SK-N-SH treated with all-trans-retinoic acid at 6 μM for 48 hours (cell line): ENCODE results near the gene DLG1.

Experiments used
- ATAC-seq: fragments of 200-7000 bp; cut with Tn5 transposase; 3 replicates; pipeline ENCODE4 v1.9.1; 2020; ENCODE audit warnings: mild to moderate bottlenecking, moderate library complexity
- ARNTL ChIP-seq: fragments of 450-650 bp; formaldehyde crosslinking; IDR thresholded peaks from 2 replicates; pipeline ENCODE4 v1.5.0; 2020; ENCODE audit warnings: low read depth, mild to moderate bottlenecking, moderate library complexity, borderline replicate concordance
- BACH2 ChIP-seq: fragments of 250-450 bp; sonication (Bioruptor Pico); IDR thresholded peaks from 2 replicates; pipeline ENCODE4 v1.9.0; 2021; ENCODE audit warnings: mild to moderate bottlenecking, borderline replicate concordance
- CSDC2 ChIP-seq: fragments of 250-450 bp; sonication (Bioruptor Pico); IDR thresholded peaks from 2 replicates; pipeline ENCODE4 v1.5.0; 2020; ENCODE audit warnings: mild to moderate bottlenecking, moderate library complexity
- CSRNP3 ChIP-seq: fragments of 250-450 bp; sonication (Bioruptor Pico); IDR thresholded peaks from 2 replicates; pipeline ENCODE4 v1.5.1; 2021; ENCODE audit warnings: mild to moderate bottlenecking, moderate library complexity
- ESRRG ChIP-seq: fragments of 250-450 bp; sonication (Bioruptor Pico); IDR thresholded peaks from 2 replicates; pipeline ENCODE4 v1.6.1; 2021; ENCODE audit warnings: mild to moderate bottlenecking
- ISL1 ChIP-seq: fragments of 250-450 bp; sonication (Bioruptor Pico); IDR thresholded peaks from 2 replicates; pipeline ENCODE4 v2.1.2; 2022; ENCODE audit warnings: mild to moderate bottlenecking, moderate library complexity
- PPARA ChIP-seq: fragments of 250-450 bp; sonication (Bioruptor Pico); IDR thresholded peaks from 2 replicates; pipeline ENCODE4 v1.5.0; 2020; ENCODE audit warnings: mild to moderate bottlenecking, borderline replicate concordance
- RARB ChIP-seq: fragments of 250-450 bp; sonication (Bioruptor Pico); IDR thresholded peaks from 2 replicates; pipeline ENCODE4 v1.8.0; 2021; ENCODE audit warnings: mild to moderate bottlenecking, moderate library complexity
- SNAI2 ChIP-seq: fragments of 250-450 bp; sonication (Bioruptor Pico); IDR thresholded peaks from 2 replicates; pipeline ENCODE4 v1.5.0; 2020; ENCODE audit warnings: mild to moderate bottlenecking, moderate library complexity
- TCF4 ChIP-seq: fragments of 250-450 bp; sonication (Bioruptor Pico); IDR thresholded peaks from 2 replicates; pipeline ENCODE4 v1.8.0; 2021; ENCODE audit warnings: mild to moderate bottlenecking, moderate library complexity, borderline replicate concordance
- TOX ChIP-seq: fragments of 250-450 bp; sonication (Bioruptor Pico); IDR thresholded peaks from 2 replicates; pipeline ENCODE4 v1.8.0; 2021; ENCODE audit warnings: mild to moderate bottlenecking, moderate library complexity, borderline replicate concordance
- TSHZ2 ChIP-seq: fragments of 250-450 bp; sonication (Bioruptor Pico); IDR thresholded peaks from 2 replicates; pipeline ENCODE4 v1.5.0; 2020; ENCODE audit warnings: mild to moderate bottlenecking, moderate library complexity
- ZC3H10 ChIP-seq: fragments of 250-450 bp; sonication (Bioruptor Pico); IDR thresholded peaks from 2 replicates; pipeline ENCODE4 v1.5.1; 2021; ENCODE audit warnings: mild to moderate bottlenecking, moderate library complexity
- ZFP3 ChIP-seq: fragments of 250-450 bp; sonication (Bioruptor Pico); IDR thresholded peaks from 2 replicates; pipeline ENCODE4 v1.5.0; 2020; ENCODE audit warnings: mild to moderate bottlenecking, moderate library complexity
- ZFP30 ChIP-seq: fragments of 450-650 bp; formaldehyde crosslinking; IDR thresholded peaks from 2 replicates; pipeline ENCODE4 v1.5.0; 2022; ENCODE audit warnings: mild to moderate bottlenecking, moderate library complexity
- ZNF565 ChIP-seq: fragments of 450-650 bp; formaldehyde crosslinking; conservative IDR thresholded peaks from 2 replicates; pipeline ENCODE4 v1.5.0; 2020; ENCODE audit warnings: low read depth, mild to moderate bottlenecking, moderate library complexity
- ZNF70 ChIP-seq: fragments of 450-650 bp; formaldehyde crosslinking; IDR thresholded peaks from 2 replicates; pipeline ENCODE4 v1.5.0; 2020; ENCODE audit warnings: mild to moderate bottlenecking, moderate library complexity
- ZNF8 ChIP-seq: fragments of 450-650 bp; formaldehyde crosslinking; IDR thresholded peaks from 2 replicates; pipeline ENCODE4 v1.5.0; 2020; ENCODE audit warnings: mild to moderate bottlenecking, moderate library complexity
- TF ChIP-seq, protein P1 (sequence below): fragments of 250-450 bp; sonication (Bioruptor Pico); IDR thresholded peaks from 2 replicates; pipeline ENCODE4 v1.5.1; 2020; ENCODE audit warnings: low read depth, mild to moderate bottlenecking, moderate library complexity
- TF ChIP-seq, protein P2 (sequence below): fragments of 250-450 bp; sonication (Bioruptor Pico); IDR thresholded peaks from 2 replicates; pipeline ENCODE4 v1.8.0; 2021; ENCODE audit warnings: low read depth, mild to moderate bottlenecking, moderate library complexity, borderline replicate concordance
- TF ChIP-seq, protein P3 (sequence below): fragments of 250-450 bp; sonication (Bioruptor Pico); IDR thresholded peaks from 2 replicates; pipeline ENCODE4 v1.8.0; 2020; ENCODE audit warnings: mild to moderate bottlenecking, moderate library complexity, borderline replicate concordance

DLG1 gene

GRCh38 chr3:197329382-197329781, 31.0 kb upstream of the DLG1 start:
- ATAC-seq = no peak
- TF ChIP-seq ZNF70 (CRISPR knock-in tag) = no peak
- TF ChIP-seq PPARA (CRISPR knock-in tag) = no peak
- no peak for TF ChIP-seq TSHZ2
- TF ChIP-seq, protein P1, sequence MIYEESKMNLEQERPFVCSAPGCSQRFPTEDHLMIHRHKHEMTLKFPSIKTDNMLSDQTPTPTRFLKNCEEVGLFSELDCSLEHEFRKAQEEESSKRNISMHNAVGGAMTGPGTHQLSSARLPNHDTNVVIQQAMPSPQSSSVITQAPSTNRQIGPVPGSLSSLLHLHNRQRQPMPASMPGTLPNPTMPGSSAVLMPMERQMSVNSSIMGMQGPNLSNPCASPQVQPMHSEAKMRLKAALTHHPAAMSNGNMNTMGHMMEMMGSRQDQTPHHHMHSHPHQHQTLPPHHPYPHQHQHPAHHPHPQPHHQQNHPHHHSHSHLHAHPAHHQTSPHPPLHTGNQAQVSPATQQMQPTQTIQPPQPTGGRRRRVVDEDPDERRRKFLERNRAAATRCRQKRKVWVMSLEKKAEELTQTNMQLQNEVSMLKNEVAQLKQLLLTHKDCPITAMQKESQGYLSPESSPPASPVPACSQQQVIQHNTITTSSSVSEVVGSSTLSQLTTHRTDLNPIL (CRISPR knock-in tag) = no peak
- TF ChIP-seq ZNF565 (CRISPR knock-in tag) = no peak
- no peak for TF ChIP-seq TCF4 (CRISPR knock-in tag)
- no peak for TF ChIP-seq RARB (CRISPR knock-in tag)
- no peak for TF ChIP-seq CSRNP3 (CRISPR knock-in tag)
- no peak for TF ChIP-seq TOX (CRISPR knock-in tag)
- TF ChIP-seq ESRRG (CRISPR knock-in tag) = no peak
- no peak for TF ChIP-seq BACH2 (CRISPR knock-in tag)
- TF ChIP-seq SNAI2 (CRISPR knock-in tag) = no peak
- TF ChIP-seq ISL1 (CRISPR knock-in tag) = no peak
- no peak for TF ChIP-seq CSDC2 (CRISPR knock-in tag)
- no peak for TF ChIP-seq ZFP3 (CRISPR knock-in tag)
- TF ChIP-seq, protein P2, sequence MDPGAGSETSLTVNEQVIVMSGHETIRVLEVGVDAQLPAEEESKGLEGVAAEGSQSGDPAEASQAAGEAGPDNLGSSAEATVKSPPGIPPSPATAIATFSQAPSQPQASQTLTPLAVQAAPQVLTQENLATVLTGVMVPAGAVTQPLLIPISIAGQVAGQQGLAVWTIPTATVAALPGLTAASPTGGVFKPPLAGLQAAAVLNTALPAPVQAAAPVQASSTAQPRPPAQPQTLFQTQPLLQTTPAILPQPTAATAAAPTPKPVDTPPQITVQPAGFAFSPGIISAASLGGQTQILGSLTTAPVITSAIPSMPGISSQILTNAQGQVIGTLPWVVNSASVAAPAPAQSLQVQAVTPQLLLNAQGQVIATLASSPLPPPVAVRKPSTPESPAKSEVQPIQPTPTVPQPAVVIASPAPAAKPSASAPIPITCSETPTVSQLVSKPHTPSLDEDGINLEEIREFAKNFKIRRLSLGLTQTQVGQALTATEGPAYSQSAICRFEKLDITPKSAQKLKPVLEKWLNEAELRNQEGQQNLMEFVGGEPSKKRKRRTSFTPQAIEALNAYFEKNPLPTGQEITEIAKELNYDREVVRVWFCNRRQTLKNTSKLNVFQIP (CRISPR knock-in tag) = no peak

GRCh38 chr3:197328198-197328597, 29.8 kb upstream of the DLG1 start:
- TF ChIP-seq PPARA (CRISPR knock-in tag) (no peak), ZFP30 (no peak), ESRRG (CRISPR knock-in tag) (no peak), ZNF565 (CRISPR knock-in tag) (no peak), ISL1 (CRISPR knock-in tag) (no peak)
- TF ChIP-seq, protein P2 (CRISPR knock-in tag) = no peak
- TF ChIP-seq, all 23 proteins: peak for 0
- no peak for ATAC-seq

GRCh38 chr3:197327701-197328100, 29.3 kb upstream of the DLG1 start:
- no peak for TF ChIP-seq ZC3H10 (CRISPR knock-in tag)
- TF ChIP-seq CSRNP3 (CRISPR knock-in tag) = no peak
- TF ChIP-seq ARNTL (CRISPR knock-in tag) = no peak
- no peak for TF ChIP-seq ZNF70 (CRISPR knock-in tag)
- no peak for TF ChIP-seq BACH2 (CRISPR knock-in tag)
- no peak for TF ChIP-seq ISL1 (CRISPR knock-in tag)
- no peak for TF ChIP-seq PPARA (CRISPR knock-in tag)
- TF ChIP-seq CSDC2 (CRISPR knock-in tag) = no peak
- no peak for TF ChIP-seq TCF4 (CRISPR knock-in tag)
- TF ChIP-seq, protein P1 (CRISPR knock-in tag) = no peak
- no peak for TF ChIP-seq SNAI2 (CRISPR knock-in tag)
- TF ChIP-seq, protein P3, sequence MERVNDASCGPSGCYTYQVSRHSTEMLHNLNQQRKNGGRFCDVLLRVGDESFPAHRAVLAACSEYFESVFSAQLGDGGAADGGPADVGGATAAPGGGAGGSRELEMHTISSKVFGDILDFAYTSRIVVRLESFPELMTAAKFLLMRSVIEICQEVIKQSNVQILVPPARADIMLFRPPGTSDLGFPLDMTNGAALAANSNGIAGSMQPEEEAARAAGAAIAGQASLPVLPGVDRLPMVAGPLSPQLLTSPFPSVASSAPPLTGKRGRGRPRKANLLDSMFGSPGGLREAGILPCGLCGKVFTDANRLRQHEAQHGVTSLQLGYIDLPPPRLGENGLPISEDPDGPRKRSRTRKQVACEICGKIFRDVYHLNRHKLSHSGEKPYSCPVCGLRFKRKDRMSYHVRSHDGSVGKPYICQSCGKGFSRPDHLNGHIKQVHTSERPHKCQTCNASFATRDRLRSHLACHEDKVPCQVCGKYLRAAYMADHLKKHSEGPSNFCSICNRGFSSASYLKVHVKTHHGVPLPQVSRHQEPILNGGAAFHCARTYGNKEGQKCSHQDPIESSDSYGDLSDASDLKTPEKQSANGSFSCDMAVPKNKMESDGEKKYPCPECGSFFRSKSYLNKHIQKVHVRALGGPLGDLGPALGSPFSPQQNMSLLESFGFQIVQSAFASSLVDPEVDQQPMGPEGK (CRISPR knock-in tag) = no peak
- TF ChIP-seq ZNF8 = no peak
- no peak for TF ChIP-seq ESRRG (CRISPR knock-in tag)
- no peak for ATAC-seq
